Heart right ventricle (tissue), 16 donors: ENCODE data around the gene DEPP1. TPM values are rescaled to one million over a fixed set of nuclear protein-coding genes. Genes with fewer than 3 reads are reported as not detected.

Experiments used
- ATAC-seq, 8 donors: fragments of 200-7000 bp; cut with Tn5 transposase; one replicate each; pipeline ENCODE4 v1.9.1; 2020; ENCODE audit warnings: mild to moderate bottlenecking in 8 of 8, moderate library complexity in 8 of 8, moderate number of reproducible peaks in 1 of 8
- DNase-seq, 2 donors: peaks; one replicate each; pipeline ENCODE4 v3.0.0-alpha.2; 2020
- H3K27ac ChIP-seq, 10 donors: fragments of 200-600 bp; sonication (generic) in 2 of 10; one replicate each; pipeline versions ENCODE4 v1.5.0 to v1.8.0; 2020 to 2022; ENCODE audit warnings: mild to moderate bottlenecking in 3 of 10
- H3K27me3 ChIP-seq, 7 donors: fragments of 200-600 bp; one replicate each; pipeline ENCODE4 v1.8.0; 2021 to 2022; ENCODE audit warnings: mild to moderate bottlenecking in 2 of 7
- H3K36me3 ChIP-seq, 9 donors: fragments of 200-600 bp; sonication (generic) in 1 of 9; one replicate each; pipeline versions ENCODE4 v1.5.0 to v1.8.0; 2020 to 2022; ENCODE audit warnings: mild to moderate bottlenecking in 2 of 9
- H3K4me1 ChIP-seq, 9 donors: fragments of 200-600 bp; sonication (generic) in 1 of 9; one replicate each; pipeline versions ENCODE4 v1.5.0 to v1.8.0; 2020 to 2022; ENCODE audit warnings: mild to moderate bottlenecking in 4 of 9
- H3K4me3 ChIP-seq, 10 donors: fragments of 200-600 bp; sonication (generic) in 2 of 10; one replicate each; pipeline versions ENCODE4 v1.5.0 to v1.8.0; 2020 to 2022; ENCODE audit warnings: mild to moderate bottlenecking in 7 of 10, moderate library complexity in 2 of 10
- H3K9me3 ChIP-seq, 11 donors: fragments of 200-600 bp in 10 of 11; sonication (generic) in 2 of 11; one replicate each; pipeline versions ENCODE4 v1.5.0 to v1.8.0; 2013 to 2022; ENCODE audit warnings: mild to moderate bottlenecking in 2 of 11, control low read depth in 1 of 11, moderate library complexity in 1 of 11
- CTCF ChIP-seq, 9 donors: fragments of 200-600 bp; sonication (generic) in 2 of 9; IDR thresholded peaks; one replicate each; pipeline versions ENCODE4 v1.5.0 to v1.8.0; 2021 to 2022; ENCODE audit warnings: antibody characterized with exemption in 9 of 9, mild to moderate bottlenecking in 5 of 9, moderate library complexity in 1 of 9
- WGBS, 2 donors: extraction: QIAGEN DNeasy Blood & Tissue Kit; methylation state at CpG; one replicate each; pipeline ENCODE4 v1.1.7; 2013; ENCODE audit warnings: inconsistent platforms in 1 of 2; 5-methylcytosine and 5-hydroxymethylcytosine counted together
- intact Hi-C, 10 donors: fragments of 100-400 bp; cut with DNase I; formaldehyde crosslinking; loops; one replicate each; pipeline versions ENCODE4 v1.11.1 to v1.14.2; 2022
- polyA plus RNA-seq, 2 donors: library from polyadenylated mRNA; stranded (reverse); fragments of 200-250 nt; gene quantifications; one replicate each; pipeline ENCODE4 v1.2.3, GENCODE V29; 2013
- total RNA-seq, 10 donors: library from RNA; stranded (reverse); fragmentation: NEBNext Ultra II Directional in 3 of 10; extraction: Animal tissue kit (Norgen Biotek cat#: 25700) in 3 of 10; gene quantifications; one replicate each; pipeline versions ENCODE4 v1.2.1 to v1.2.4, GENCODE V29; 2021 to 2023
- donor health status: Arrhythmogenic right ventricular cardiomyopathy.
- donor health status: ischemic (EF 13 %, LVEDD 7.1; RV severe dilation, severe dysfunction).
- donor health status: healthy with polysubstance abuse.
- donor health status: DM: no; HTN: yes; CAD: no.
- donor health status: DM: no; HTN: no; CAD: no.
- donor health status: ischemic (EF 25% LVEDD 6.9; RV normal size, moderate dysfunction).
- donor health status: ischemic (EF 25% LVEDD 5.7; RV mildly dilated, moderate dysfunction).
- donor health status: healthy.
- donor health status: DM: yes; HTN: yes; CAD: no.
- donor health status: Ischemic cardiomyopathy.
- donor health status: ischemic (EF 35%, LVEDD 5.7; RV mildly dilated, moderate dysfunction).
- donor health status: nonischemic (EF 11% LVEDD 7.7; RV severe dilation, severe dysfunction).
- donor health status: DM: yes; HTN: yes; CAD: no.
- donor health status: PGD.
- donor health status: ischemic (EF 29% LVEDD 5.4; RV normal size, mild dysfunction).
- donor health status: nonischemic (EF 23%, LVEDD 6.1; RV moderate dilation, normal function).

Gene DEPP1
- total and polyA plus RNA-seq, 12 donors = 10.0 to 172 (median 25.1) TPM

GRCh38 chr10:44939691-44940401, 38.8 kb downstream of the DEPP1 start:
- Histone ChIP-seq H3K4me1 (peaks cover 9 to 50% (median 17%) of the 10 kb centered on the region in 9 donors), H3K27me3 (no peaks in the 10 kb centered on the region), H3K4me3 (no peak overlapping the region), H3K9me3 (peaks cover 0 to 11% (median 5%) of the 10 kb centered on the region in 11 donors), H3K36me3 (no peaks in the 10 kb centered on the region), H3K27ac (peak overlapping the region in 1 of 10 donors; percentile 75)
- DNase-seq = no peak
- no peak for TF ChIP-seq CTCF (IDR thresholded peaks at IDR 0.05)
- ATAC-seq = no peak
- intact Hi-C loops = loop anchor here in 2 of 10 donors (5.0 to 10.0 kb wide), 4 partner anchors 32 to 295 kb away; partner anchors contain the start of gene ZNF22 (in 1 of the 2)
- 91 to 96% methylated on average over 7 of the region's 7 CpGs for WGBS, 2 donors

- H3K4me3 ChIP-seq = no peak overlapping the region
- peak overlapping the region in 1 of 10 donors; percentile 75 for H3K27ac ChIP-seq
- 87 to 94% methylated on average over 7 of the region's 7 CpGs for WGBS, 2 donors
- intact Hi-C loops = loop anchor here in 2 of 10 donors (5.0 to 10.0 kb wide), 4 partner anchors 33 to 296 kb away; partner anchors contain the start of gene ZNF22 (in 1 of the 2)
- H3K9me3 ChIP-seq = peaks cover 0 to 3% (median 0%) of the 10 kb centered on the region in 11 donors
- DNase-seq = no peak
- TF ChIP-seq CTCF (IDR thresholded peaks at IDR 0.05) = no peak
- H3K36me3 ChIP-seq = no peaks in the 10 kb centered on the region
- H3K27me3 ChIP-seq = no peaks in the 10 kb centered on the region
- H3K4me1 ChIP-seq = peaks cover 9 to 59% (median 26%) of the 10 kb centered on the region in 9 donors
- ATAC-seq = no peak
Measured at GRCh38 chr10:44938956-44939355, 39.7 kb downstream of the DEPP1 start.

DNA sequence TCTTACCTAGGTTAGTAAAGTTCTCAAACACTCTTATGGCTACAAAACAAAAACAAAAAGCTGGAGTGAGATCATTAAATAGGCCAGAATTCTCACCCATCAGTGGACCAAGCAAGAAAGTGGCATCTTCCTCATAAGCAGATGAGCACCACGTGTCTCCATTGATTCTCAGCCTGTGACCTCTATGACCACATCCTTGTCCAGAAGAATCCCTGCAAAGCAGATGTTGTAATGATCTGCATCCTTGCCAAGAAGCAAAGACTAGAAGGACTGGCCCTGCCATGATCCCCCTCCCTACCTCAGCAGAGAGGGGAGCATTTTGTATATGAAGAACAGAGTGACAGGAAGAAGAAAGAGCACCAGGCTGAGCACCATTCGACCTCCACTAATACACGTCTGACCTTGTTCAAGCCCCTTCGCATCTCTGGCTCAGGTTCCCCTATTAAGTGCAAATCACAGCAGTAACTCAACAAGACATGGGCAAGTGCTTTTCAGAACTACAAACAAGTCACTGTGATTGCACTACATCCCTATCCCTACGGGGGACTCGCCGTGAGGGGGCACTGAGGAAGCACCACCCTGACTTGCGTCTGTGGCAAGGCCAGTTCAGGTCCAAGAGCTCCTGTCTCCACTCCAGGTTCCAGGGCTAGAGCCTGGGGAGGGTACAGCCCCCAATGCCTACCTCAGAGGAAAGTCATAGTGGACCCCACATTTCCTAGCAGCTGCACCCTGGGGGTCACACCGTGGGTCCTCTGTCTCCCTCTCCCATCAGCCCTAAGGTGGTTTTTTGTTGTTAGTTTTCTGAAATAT, 41.2 kb downstream of the DEPP1 start:
- DNase-seq (no peak), ATAC-seq (no peak)
- H3K27ac ChIP-seq = peak overlapping the region in 1 of 10 donors; percentile 29
- H3K36me3 ChIP-seq = no peaks in the 10 kb centered on the region
- WGBS, 2 donors = 82 to 87% methylated on average over 9 of the region's 9 CpGs
- H3K27me3 ChIP-seq = no peaks in the 10 kb centered on the region
- H3K4me1 ChIP-seq = peaks cover 9 to 74% (median 41%) of the 10 kb centered on the region in 9 donors
- no peak overlapping the region for H3K4me3 ChIP-seq
- intact Hi-C loops = loop anchor here in 2 of 10 donors (5.0 to 10.0 kb wide), 4 partner anchors 35 to 297 kb away; partner anchors contain the start of gene ZNF22 (in 1 of the 2)
- TF ChIP-seq CTCF (IDR thresholded peaks at IDR 0.05) = no peak
- no peaks in the 10 kb centered on the region for H3K9me3 ChIP-seq

DNA sequence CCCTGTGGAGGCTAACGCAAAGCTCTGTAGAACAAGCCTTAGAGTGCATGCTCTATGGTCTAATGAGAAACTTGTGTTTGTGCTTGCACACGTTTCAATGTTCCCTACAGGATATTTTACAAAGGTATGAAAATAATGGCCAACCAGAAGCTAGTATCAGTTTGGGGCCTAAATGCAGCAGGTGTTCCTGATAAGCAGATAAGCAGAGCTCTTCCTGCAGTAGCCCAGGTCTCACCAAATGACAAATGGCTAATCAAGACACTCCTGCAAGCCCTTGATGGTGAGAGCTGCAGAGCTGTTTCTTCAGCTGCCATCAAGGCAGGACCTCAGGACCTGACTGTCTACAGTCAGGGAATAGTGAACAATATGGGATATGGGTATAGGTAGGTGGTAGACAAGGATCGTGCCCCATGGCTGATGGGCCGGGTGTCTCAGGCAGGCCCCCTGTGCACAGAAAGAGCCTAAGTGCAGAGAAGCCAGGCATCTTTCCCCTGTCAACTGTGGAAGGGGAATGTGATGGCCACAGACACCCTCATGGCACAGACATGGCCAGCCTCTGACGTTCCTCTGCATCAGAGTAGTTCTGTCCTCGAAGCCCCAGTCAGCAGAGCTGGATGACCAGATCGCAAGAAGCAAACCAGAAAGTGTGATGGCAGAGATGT, 42.2 kb downstream of the DEPP1 start:
- peak overlapping the region in 8 of 10 donors; percentile 22 to 76 (median 62) for H3K27ac ChIP-seq
- H3K9me3 ChIP-seq = no peaks in the 10 kb centered on the region
- no peaks in the 10 kb centered on the region for H3K27me3 ChIP-seq
- H3K4me3 ChIP-seq = no peak overlapping the region
- no peaks in the 10 kb centered on the region for H3K36me3 ChIP-seq
- WGBS, 2 donors = 84 to 92% methylated on average over 7 of the region's 7 CpGs
- no peak for ATAC-seq
- no peak for TF ChIP-seq CTCF (IDR thresholded peaks at IDR 0.05)
- H3K4me1 ChIP-seq = peaks cover 9 to 76% (median 43%) of the 10 kb centered on the region in 9 donors
- no peak for DNase-seq
- intact Hi-C loops = loop anchor here in 2 of 10 donors (5.0 to 10.0 kb wide), 4 partner anchors 36 to 298 kb away; partner anchors contain the start of gene ZNF22 (in 1 of the 2)
